ENCODE results near the gene NELL1.
A peak's percentile ranks its signal among the peaks of the same experiment; 100 is the strongest.

NELL1 gene

DNA sequence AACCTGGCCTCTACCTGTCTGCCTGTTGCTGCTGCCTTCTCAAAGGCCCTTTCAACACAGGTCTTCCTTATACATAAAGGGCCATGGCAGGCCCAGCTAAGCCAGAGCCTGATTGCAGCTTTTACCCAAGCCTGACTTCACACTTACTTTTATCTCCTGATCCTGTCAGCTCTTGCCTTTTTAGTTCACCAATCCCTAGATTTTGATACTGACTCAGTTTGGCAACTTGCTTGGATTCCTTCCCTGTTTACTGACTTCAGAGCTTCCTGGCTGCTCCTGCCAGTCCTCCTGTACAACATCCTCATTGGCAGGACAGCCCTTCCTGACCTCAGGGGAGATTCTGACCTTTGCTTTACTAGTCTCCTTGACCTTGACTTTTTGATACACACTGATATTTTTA, 195.2 kb downstream of the NELL1 start:
- H3K4me3 ChIP-seq (ENCODE audit: low read length): no peak overlapping the region
- H3K27ac ChIP-seq (ENCODE audit: low read length): no peak overlapping the region
- no peak for DNase-seq (ENCODE audit: low read depth, low spot score)
- no peaks in the 10 kb centered on the region for H3K9me3 ChIP-seq (ENCODE audit: control insufficient read depth, insufficient read depth, low read length)
- no peaks in the 10 kb centered on the region for H3K27me3 ChIP-seq (ENCODE audit: control insufficient read depth, insufficient read depth, low read length)
- H3K36me3 ChIP-seq (ENCODE audit: control insufficient read depth, insufficient read depth, low read length): no peaks in the 10 kb centered on the region
- no peaks in the 10 kb centered on the region; the same call in 1 of the 2 replicates for H3K4me1 ChIP-seq (ENCODE audit: control insufficient read depth, insufficient read depth, low read length)

DNA sequence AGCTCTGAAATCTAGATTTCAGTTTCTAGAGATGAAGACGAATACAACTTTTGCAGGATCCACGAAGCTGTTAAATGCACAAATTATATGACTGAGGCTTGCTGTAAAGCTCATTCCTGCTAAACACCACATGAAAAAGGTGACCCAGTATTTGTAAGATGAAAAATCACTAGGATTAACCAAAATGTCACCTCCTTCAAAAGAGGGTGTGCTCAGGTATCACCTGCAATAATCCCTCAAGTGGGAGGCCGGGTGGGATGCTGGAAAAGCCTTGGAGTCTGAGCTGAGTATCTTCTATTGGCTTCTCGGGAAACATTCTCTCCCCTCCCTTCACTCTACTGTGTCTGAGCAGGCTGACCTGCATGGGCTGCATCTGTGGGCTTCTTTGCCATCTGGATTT, 195.8 kb downstream of the NELL1 start:
- no peak for DNase-seq (ENCODE audit: low read depth, low spot score)
- Histone ChIP-seq H3K4me1 (ENCODE audit: control insufficient read depth, insufficient read depth, low read length) (no peaks in the 10 kb centered on the region; the same call in 1 of the 2 replicates), H3K27ac (ENCODE audit: low read length) (no peak overlapping the region), H3K36me3 (ENCODE audit: control insufficient read depth, insufficient read depth, low read length) (no peaks in the 10 kb centered on the region), H3K27me3 (ENCODE audit: control insufficient read depth, insufficient read depth, low read length) (no peaks in the 10 kb centered on the region), H3K4me3 (ENCODE audit: low read length) (no peak overlapping the region), H3K9me3 (ENCODE audit: control insufficient read depth, insufficient read depth, low read length) (no peaks in the 10 kb centered on the region)
- no CpG with 5 or more reads among the region's 4 CpGs for WGBS (ENCODE audit: insufficient coverage, insufficient read length)

DNA sequence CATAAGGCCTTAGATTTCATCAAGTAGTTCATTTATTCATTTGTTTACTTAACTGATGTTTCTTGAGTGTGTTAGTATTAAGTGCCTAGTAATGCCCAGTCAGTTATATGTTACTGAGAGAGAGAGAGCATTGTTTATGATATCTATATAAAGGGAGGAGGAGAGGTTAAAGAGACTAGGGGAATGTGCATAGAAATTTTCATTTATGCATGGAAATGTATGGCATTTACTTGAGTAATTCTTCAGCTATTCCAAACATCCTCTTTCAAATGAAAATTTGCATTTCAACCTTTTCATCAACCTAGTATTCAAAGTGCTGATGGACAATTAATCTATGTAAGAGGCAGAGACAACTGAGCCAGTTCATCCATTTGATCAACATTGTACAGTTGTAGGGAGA, 199.7 kb downstream of the NELL1 start:
- H3K9me3 ChIP-seq (ENCODE audit: control insufficient read depth, insufficient read depth, low read length): no peaks in the 10 kb centered on the region
- H3K36me3 ChIP-seq (ENCODE audit: control insufficient read depth, insufficient read depth, low read length): no peaks in the 10 kb centered on the region
- no peak for DNase-seq (ENCODE audit: low read depth, low spot score)
- H3K4me3 ChIP-seq (ENCODE audit: low read length): no peak overlapping the region
- no peaks in the 10 kb centered on the region for H3K27me3 ChIP-seq (ENCODE audit: control insufficient read depth, insufficient read depth, low read length)
- no peaks in the 10 kb centered on the region; the same call in 1 of the 2 replicates for H3K4me1 ChIP-seq (ENCODE audit: control insufficient read depth, insufficient read depth, low read length)
- H3K27ac ChIP-seq (ENCODE audit: low read length): no peak overlapping the region

DNA sequence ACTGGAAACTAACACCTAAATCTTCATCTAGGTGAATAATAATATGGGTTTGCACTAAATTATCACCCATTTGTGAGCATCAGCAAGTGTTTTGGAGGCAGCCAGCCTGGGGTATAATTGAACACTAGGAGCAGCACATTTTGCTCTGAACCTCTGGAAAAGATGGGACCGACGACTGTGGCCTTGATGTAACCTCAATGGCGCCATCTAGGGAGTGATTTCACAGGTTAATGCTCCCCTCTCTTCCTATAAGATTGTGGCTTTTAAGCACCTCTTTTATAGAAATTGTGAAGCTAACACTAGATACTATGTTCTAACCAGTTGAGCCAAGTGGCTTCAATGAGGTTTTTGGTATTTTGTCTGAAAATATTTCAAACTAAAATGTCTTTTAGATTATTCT, 203.7 kb downstream of the NELL1 start:
- Histone ChIP-seq H3K27ac (ENCODE audit: low read length) (no peak overlapping the region), H3K4me1 (ENCODE audit: control insufficient read depth, insufficient read depth, low read length) (no peaks in the 10 kb centered on the region; the same call in 1 of the 2 replicates), H3K36me3 (ENCODE audit: control insufficient read depth, insufficient read depth, low read length) (no peaks in the 10 kb centered on the region), H3K27me3 (ENCODE audit: control insufficient read depth, insufficient read depth, low read length) (no peaks in the 10 kb centered on the region), H3K4me3 (ENCODE audit: low read length) (no peak overlapping the region), H3K9me3 (ENCODE audit: control insufficient read depth, insufficient read depth, low read length) (no peaks in the 10 kb centered on the region)
- DNase-seq (ENCODE audit: low read depth, low spot score): peak; percentile 73
- no CpG with 5 or more reads among the region's 3 CpGs for WGBS (ENCODE audit: insufficient coverage, insufficient read length)

DNA sequence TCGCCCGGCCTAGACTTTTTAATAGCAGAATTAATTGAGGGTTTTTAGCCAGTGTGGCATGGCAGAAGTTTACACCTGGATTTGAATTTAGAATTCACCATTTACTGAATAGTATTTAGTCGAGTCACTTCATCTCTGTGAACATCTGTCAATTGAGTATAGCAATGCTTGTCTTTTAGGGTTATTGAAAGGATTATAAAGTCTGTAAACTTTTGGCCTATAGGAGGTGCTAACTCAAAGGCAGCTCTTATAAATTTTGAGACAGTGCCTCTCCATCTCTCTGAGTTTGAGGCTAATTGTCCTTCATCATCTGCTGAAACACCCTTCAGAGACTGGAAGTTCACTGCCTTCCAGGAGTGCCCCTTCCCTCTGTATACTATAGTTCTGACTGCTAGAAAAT, 205.0 kb downstream of the NELL1 start:
- Histone ChIP-seq H3K27me3 (ENCODE audit: control insufficient read depth, insufficient read depth, low read length) (no peaks in the 10 kb centered on the region), H3K9me3 (ENCODE audit: control insufficient read depth, insufficient read depth, low read length) (no peaks in the 10 kb centered on the region), H3K4me1 (ENCODE audit: control insufficient read depth, insufficient read depth, low read length) (no peaks in the 10 kb centered on the region; the same call in 1 of the 2 replicates), H3K27ac (ENCODE audit: low read length) (no peak overlapping the region), H3K4me3 (ENCODE audit: low read length) (no peak overlapping the region), H3K36me3 (ENCODE audit: control insufficient read depth, insufficient read depth, low read length) (no peaks in the 10 kb centered on the region)
- DNase-seq (ENCODE audit: low read depth, low spot score): no peak
- WGBS (ENCODE audit: insufficient coverage, insufficient read length): no CpG with 5 or more reads among the region's 3 CpGs

DNA sequence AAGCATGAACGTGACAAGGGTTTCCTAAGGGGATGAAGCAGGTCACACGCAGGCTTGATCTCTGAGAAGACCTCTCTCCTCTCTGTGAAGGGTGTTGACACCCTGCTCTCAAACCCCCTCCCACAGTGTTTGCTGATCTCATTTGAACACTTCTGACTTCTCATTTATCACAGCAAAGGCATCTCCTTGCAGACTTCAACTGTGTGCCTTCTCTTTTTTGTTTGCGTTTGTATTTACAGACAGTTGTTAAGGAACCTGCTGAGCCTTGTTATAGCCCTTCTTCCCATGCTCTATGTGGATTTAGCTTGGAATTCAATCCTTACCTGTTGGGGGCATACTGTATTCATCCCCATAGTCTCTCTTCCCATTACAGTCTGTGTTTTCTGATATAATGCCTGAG, 206.5 kb downstream of the NELL1 start:
- H3K36me3 ChIP-seq (ENCODE audit: control insufficient read depth, insufficient read depth, low read length): no peaks in the 10 kb centered on the region
- H3K27me3 ChIP-seq (ENCODE audit: control insufficient read depth, insufficient read depth, low read length): no peaks in the 10 kb centered on the region
- H3K4me3 ChIP-seq (ENCODE audit: low read length): no peak overlapping the region
- H3K4me1 ChIP-seq (ENCODE audit: control insufficient read depth, insufficient read depth, low read length): 0 out of 2 replicates have a peak, but pooled peaks cover under 1% of the 10 kb centered on the region
- H3K9me3 ChIP-seq (ENCODE audit: control insufficient read depth, insufficient read depth, low read length): no peaks in the 10 kb centered on the region
- no peak for DNase-seq (ENCODE audit: low read depth, low spot score)
- H3K27ac ChIP-seq (ENCODE audit: low read length): no peak overlapping the region
- no CpG with 5 or more reads among the region's 3 CpGs for WGBS (ENCODE audit: insufficient coverage, insufficient read length)

DNA sequence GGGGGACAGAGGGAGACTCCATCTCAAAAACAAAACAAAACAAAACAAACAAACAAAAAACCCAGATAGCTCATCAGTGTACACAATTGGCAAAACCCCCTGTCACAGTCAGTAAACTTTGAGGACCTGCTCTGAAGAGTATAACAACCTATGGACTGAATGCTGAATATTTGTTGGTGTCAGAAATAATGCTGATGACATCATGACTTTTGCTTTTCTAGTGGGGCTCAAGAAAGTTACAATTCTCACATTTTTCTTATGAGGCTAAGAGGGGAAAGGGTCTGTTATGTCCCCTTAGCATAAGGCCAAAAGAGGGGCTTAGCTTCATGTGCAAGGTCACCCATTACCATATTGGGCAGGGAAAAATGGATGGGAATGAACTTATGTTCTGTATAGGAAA, 207.4 kb downstream of the NELL1 start:
- no peaks in the 10 kb centered on the region for H3K36me3 ChIP-seq (ENCODE audit: control insufficient read depth, insufficient read depth, low read length)
- H3K9me3 ChIP-seq (ENCODE audit: control insufficient read depth, insufficient read depth, low read length): no peaks in the 10 kb centered on the region
- no peak overlapping the region for H3K4me3 ChIP-seq (ENCODE audit: low read length)
- H3K4me1 ChIP-seq (ENCODE audit: control insufficient read depth, insufficient read depth, low read length): 0 out of 2 replicates have a peak, but pooled peaks cover 1% of the 10 kb centered on the region
- no peak for DNase-seq (ENCODE audit: low read depth, low spot score)
- no peaks in the 10 kb centered on the region for H3K27me3 ChIP-seq (ENCODE audit: control insufficient read depth, insufficient read depth, low read length)
- no peak overlapping the region for H3K27ac ChIP-seq (ENCODE audit: low read length)

DNA sequence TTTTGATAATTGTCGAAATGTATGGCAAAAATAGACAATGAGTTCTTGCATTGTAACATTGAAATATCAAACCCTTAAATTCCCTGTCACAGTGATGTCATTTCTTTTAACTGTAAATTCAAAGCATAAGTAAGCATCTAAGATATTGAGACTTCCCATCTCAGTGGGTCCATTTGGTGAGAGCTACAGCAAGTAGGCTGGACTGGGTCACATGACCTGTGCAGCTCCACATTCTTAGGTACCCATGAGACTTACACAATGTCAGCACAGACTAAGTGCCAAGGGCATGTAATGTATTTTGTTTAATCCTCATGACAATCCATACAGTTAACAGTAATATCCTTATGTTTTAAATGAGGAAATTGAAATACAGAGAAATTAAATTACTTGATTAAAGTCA, 210.7 kb downstream of the NELL1 start:
- no peak for DNase-seq (ENCODE audit: low read depth, low spot score)
- no CpG with 5 or more reads among the region's 1 CpG for WGBS (ENCODE audit: insufficient coverage, insufficient read length)
- H3K36me3 ChIP-seq (ENCODE audit: control insufficient read depth, insufficient read depth, low read length): no peaks in the 10 kb centered on the region
- H3K27me3 ChIP-seq (ENCODE audit: control insufficient read depth, insufficient read depth, low read length): no peaks in the 10 kb centered on the region
- no peaks in the 10 kb centered on the region for H3K9me3 ChIP-seq (ENCODE audit: control insufficient read depth, insufficient read depth, low read length)
- no peak overlapping the region for H3K27ac ChIP-seq (ENCODE audit: low read length)
- H3K4me1 ChIP-seq (ENCODE audit: control insufficient read depth, insufficient read depth, low read length): 0 out of 2 replicates have a peak, but pooled peaks cover 1% of the 10 kb centered on the region
- no peak overlapping the region for H3K4me3 ChIP-seq (ENCODE audit: low read length)

DNA sequence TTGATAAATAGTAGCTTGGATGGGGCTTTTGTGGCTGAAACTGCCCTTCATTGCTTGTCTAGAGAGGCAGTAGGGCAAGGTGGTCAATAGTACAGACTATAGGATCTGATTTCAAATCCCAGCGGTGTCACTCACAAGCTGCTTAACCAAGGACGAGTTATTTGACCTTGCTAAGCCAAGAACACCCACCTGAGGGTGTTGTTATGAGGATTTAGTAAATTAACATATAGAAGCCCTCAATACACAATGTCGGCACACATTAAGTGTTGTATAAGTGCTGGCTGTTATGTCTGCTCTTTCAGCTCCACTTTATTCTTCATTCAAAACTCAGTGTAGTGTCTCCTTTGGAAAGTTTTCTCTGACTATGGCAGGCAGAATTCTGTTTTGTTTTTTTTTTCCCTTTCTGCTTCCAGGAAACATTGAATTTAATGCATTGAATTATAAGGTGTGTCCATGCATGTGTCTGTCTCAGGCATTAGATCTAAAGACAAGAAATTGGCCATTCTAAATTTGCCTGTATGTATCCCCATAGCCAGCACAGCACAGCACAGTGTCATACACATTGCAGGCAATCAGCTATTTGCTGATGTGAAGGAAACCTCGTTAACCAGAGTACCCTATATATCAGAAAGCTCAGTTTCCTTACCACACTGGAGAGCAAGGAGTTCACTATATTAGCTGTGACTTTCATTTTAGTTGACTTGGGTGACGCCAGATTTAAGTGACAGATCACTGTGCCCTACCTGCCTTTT, 212.1 kb downstream of the NELL1 start:
- peak; percentile 33 for DNase-seq (ENCODE audit: low read depth, low spot score)

DNA sequence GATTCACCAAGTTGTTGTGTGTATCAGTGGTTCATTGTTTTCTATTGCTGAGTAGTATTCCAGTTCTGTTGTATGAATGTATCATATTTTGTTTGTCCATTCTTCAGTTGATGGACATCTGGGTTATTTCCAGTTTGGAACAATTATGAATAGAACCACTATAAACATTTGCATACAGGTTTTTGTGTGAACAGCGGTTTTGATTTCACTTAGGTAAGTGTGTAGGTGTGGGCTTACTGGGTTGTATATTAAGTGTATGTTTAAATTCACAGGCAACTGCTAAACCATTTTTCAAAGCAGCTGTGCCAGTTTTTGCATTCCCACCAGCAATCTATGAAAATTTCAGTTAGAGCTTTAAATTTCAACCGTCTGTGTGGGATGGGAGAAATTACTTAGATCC, 217.8 kb downstream of the NELL1 start:
- Histone ChIP-seq H3K4me3 (ENCODE audit: low read length) (no peak overlapping the region), H3K27ac (ENCODE audit: low read length) (no peak overlapping the region), H3K4me1 (ENCODE audit: control insufficient read depth, insufficient read depth, low read length) (no peaks in the 10 kb centered on the region), H3K27me3 (ENCODE audit: control insufficient read depth, insufficient read depth, low read length) (no peaks in the 10 kb centered on the region), H3K9me3 (ENCODE audit: control insufficient read depth, insufficient read depth, low read length) (no peaks in the 10 kb centered on the region), H3K36me3 (ENCODE audit: control insufficient read depth, insufficient read depth, low read length) (no peaks in the 10 kb centered on the region)
- no CpG with 5 or more reads among the region's 2 CpGs for WGBS (ENCODE audit: insufficient coverage, insufficient read length)
- no peak for DNase-seq (ENCODE audit: low read depth, low spot score)

More for the DNA sequence above, 212.1 kb downstream of the NELL1 start:
- Histone ChIP-seq H3K9me3 (ENCODE audit: control insufficient read depth, insufficient read depth, low read length) (no peaks in the 10 kb centered on the region), H3K27ac (ENCODE audit: low read length) (no peak overlapping the region), H3K4me3 (ENCODE audit: low read length) (no peak overlapping the region), H3K4me1 (ENCODE audit: control insufficient read depth, insufficient read depth, low read length) (0 out of 2 replicates have a peak, but pooled peaks cover 1% of the 10 kb centered on the region), H3K36me3 (ENCODE audit: control insufficient read depth, insufficient read depth, low read length) (no peaks in the 10 kb centered on the region), H3K27me3 (ENCODE audit: control insufficient read depth, insufficient read depth, low read length) (no peaks in the 10 kb centered on the region)
- WGBS (ENCODE audit: insufficient coverage, insufficient read length): no CpG with 5 or more reads among the region's 5 CpGs

DNA sequence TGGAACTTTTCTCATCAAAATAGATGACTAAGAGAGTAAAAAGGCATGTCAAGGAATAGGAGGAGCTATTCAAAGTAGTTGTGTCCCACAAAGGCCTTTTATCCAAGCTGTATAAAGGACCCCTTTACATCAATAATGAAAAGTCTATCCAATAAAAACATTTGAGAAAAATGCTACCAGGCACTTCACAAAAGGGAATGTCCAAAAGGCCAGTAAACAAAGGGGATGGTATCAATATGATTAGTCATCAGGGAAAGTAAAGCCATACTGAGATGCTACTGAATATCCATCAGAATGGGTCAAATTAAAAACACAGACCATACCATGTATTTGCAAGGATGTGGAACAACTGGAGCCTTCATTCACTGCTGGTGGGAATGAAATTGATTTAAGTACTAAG, 224.9 kb downstream of the NELL1 start:
- Histone ChIP-seq H3K9me3 (ENCODE audit: control insufficient read depth, insufficient read depth, low read length) (no peaks in the 10 kb centered on the region), H3K27ac (ENCODE audit: low read length) (no peak overlapping the region), H3K4me1 (ENCODE audit: control insufficient read depth, insufficient read depth, low read length) (no peaks in the 10 kb centered on the region), H3K36me3 (ENCODE audit: control insufficient read depth, insufficient read depth, low read length) (no peaks in the 10 kb centered on the region), H3K27me3 (ENCODE audit: control insufficient read depth, insufficient read depth, low read length) (no peaks in the 10 kb centered on the region), H3K4me3 (ENCODE audit: low read length) (no peak overlapping the region)
- no peak for DNase-seq (ENCODE audit: low read depth, low spot score)
